ENCODE measurements around the gene CASKIN2. TPM values are rescaled to one million over a fixed set of nuclear protein-coding genes. Genes with fewer than 3 reads are reported as not detected.

CASKIN2 gene
- 2.2 and 2.3 TPM in 2 replicates for total RNA-seq

- peak within 1 kb of the TSS; percentile 72 for H3K4me3 Mint-ChIP-seq (ENCODE audit: low read depth)
- DNase-seq (ENCODE audit: low spot score), result peak; percentile 70
- intact Hi-C loops (cut with micrococcal nuclease), result loop anchor here (1.0 to 10.0 kb wide), 7 partner anchors 10 to 243 kb away; partner anchors contain the start of genes LLGL2, MIF4GD, RECQL5 and SAP30BP
- peaks cover 23% of the 10 kb centered on the region for H3K4me1 Mint-ChIP-seq (ENCODE audit: low read depth)
- peaks cover 5% of the 10 kb centered on the region for H3K27me3 Mint-ChIP-seq (ENCODE audit: low read depth)
- H3K36me3 Mint-ChIP-seq (ENCODE audit: low read depth), result peaks cover 25% of the 10 kb centered on the region
- H3K27ac Mint-ChIP-seq, result no peak within 1 kb of the TSS
- no peaks in the 10 kb centered on the region for H3K9me3 Mint-ChIP-seq
Observed at GRCh38 chr17:75515496-75516254, at the start of gene CASKIN2. CASKIN2 (minus strand) TSS chr17:75515537; CDS start chr17:75513804, 1,733 bp downstream.

GRCh38 chr17:75565066-75565465 lies 49.7 kb upstream of the CASKIN2 start:
- no peaks in the 10 kb centered on the region for H3K36me3 Mint-ChIP-seq (ENCODE audit: low read depth)
- no peak overlapping the region for H3K4me3 Mint-ChIP-seq (ENCODE audit: low read depth)
- no peaks in the 10 kb centered on the region for H3K27me3 Mint-ChIP-seq (ENCODE audit: low read depth)
- DNase-seq (ENCODE audit: low spot score), result no peak
- no peaks in the 10 kb centered on the region for H3K9me3 Mint-ChIP-seq
- intact Hi-C loops (cut with micrococcal nuclease), result no loop called here
- no peak overlapping the region for H3K27ac Mint-ChIP-seq
- H3K4me1 Mint-ChIP-seq (ENCODE audit: low read depth), result no peaks in the 10 kb centered on the region

- Mint-ChIP-seq H3K27me3 (ENCODE audit: low read depth) (no peaks in the 10 kb centered on the region), H3K4me1 (ENCODE audit: low read depth) (no peaks in the 10 kb centered on the region), H3K9me3 (no peaks in the 10 kb centered on the region), H3K36me3 (ENCODE audit: low read depth) (no peaks in the 10 kb centered on the region), H3K27ac (no peak overlapping the region), H3K4me3 (ENCODE audit: low read depth) (no peak overlapping the region)
- no peak for DNase-seq (ENCODE audit: low spot score)
- intact Hi-C loops (cut with micrococcal nuclease), result no loop called here
Observed at GRCh38 chr17:75564195-75564594, 48.9 kb upstream of the CASKIN2 start.

- DNase-seq (ENCODE audit: low spot score), result no peak
- no peak overlapping the region for H3K4me3 Mint-ChIP-seq (ENCODE audit: low read depth)
- no peaks in the 10 kb centered on the region for H3K9me3 Mint-ChIP-seq
- no peaks in the 10 kb centered on the region for H3K36me3 Mint-ChIP-seq (ENCODE audit: low read depth)
- no peak overlapping the region for H3K27ac Mint-ChIP-seq
- no peaks in the 10 kb centered on the region for H3K27me3 Mint-ChIP-seq (ENCODE audit: low read depth)
- H3K4me1 Mint-ChIP-seq (ENCODE audit: low read depth), result no peaks in the 10 kb centered on the region
- intact Hi-C loops (cut with micrococcal nuclease), result no loop called here
Observed at GRCh38 chr17:75563063-75563758, 47.9 kb upstream of the CASKIN2 start.

- intact Hi-C loops (cut with micrococcal nuclease), result no loop called here
- H3K27ac Mint-ChIP-seq, result no peak overlapping the region
- H3K4me1 Mint-ChIP-seq (ENCODE audit: low read depth), result no peaks in the 10 kb centered on the region
- H3K9me3 Mint-ChIP-seq, result no peaks in the 10 kb centered on the region
- H3K4me3 Mint-ChIP-seq (ENCODE audit: low read depth), result no peak overlapping the region
- H3K36me3 Mint-ChIP-seq (ENCODE audit: low read depth), result no peaks in the 10 kb centered on the region
- no peak for DNase-seq (ENCODE audit: low spot score)
- H3K27me3 Mint-ChIP-seq (ENCODE audit: low read depth), result no peaks in the 10 kb centered on the region
Observed at GRCh38 chr17:75561927-75562603, 46.7 kb upstream of the CASKIN2 start.

- DNase-seq (ENCODE audit: low spot score), result no peak
- intact Hi-C loops (cut with micrococcal nuclease), result no loop called here
- no peak overlapping the region for H3K27ac Mint-ChIP-seq
- H3K27me3 Mint-ChIP-seq (ENCODE audit: low read depth), result no peaks in the 10 kb centered on the region
- no peak overlapping the region for H3K4me3 Mint-ChIP-seq (ENCODE audit: low read depth)
- no peaks in the 10 kb centered on the region for H3K36me3 Mint-ChIP-seq (ENCODE audit: low read depth)
- no peaks in the 10 kb centered on the region for H3K9me3 Mint-ChIP-seq
- H3K4me1 Mint-ChIP-seq (ENCODE audit: low read depth), result no peaks in the 10 kb centered on the region
Observed at GRCh38 chr17:75559958-75560533, 44.7 kb upstream of the CASKIN2 start.

GRCh38 chr17:75558666-75559530 lies 43.6 kb upstream of the CASKIN2 start:
- Mint-ChIP-seq H3K9me3 (no peaks in the 10 kb centered on the region), H3K27ac (no peak overlapping the region), H3K4me1 (ENCODE audit: low read depth) (no peaks in the 10 kb centered on the region), H3K4me3 (ENCODE audit: low read depth) (no peak overlapping the region), H3K27me3 (ENCODE audit: low read depth) (no peaks in the 10 kb centered on the region), H3K36me3 (ENCODE audit: low read depth) (no peaks in the 10 kb centered on the region)
- intact Hi-C loops (cut with micrococcal nuclease), result no loop called here
- no peak for DNase-seq (ENCODE audit: low spot score)

GRCh38 chr17:75557852-75558665 lies 42.7 kb upstream of the CASKIN2 start:
- Mint-ChIP-seq H3K4me1 (ENCODE audit: low read depth) (no peaks in the 10 kb centered on the region), H3K27ac (no peak overlapping the region), H3K27me3 (ENCODE audit: low read depth) (no peaks in the 10 kb centered on the region), H3K9me3 (no peaks in the 10 kb centered on the region), H3K36me3 (ENCODE audit: low read depth) (no peaks in the 10 kb centered on the region), H3K4me3 (ENCODE audit: low read depth) (no peak overlapping the region)
- DNase-seq (ENCODE audit: low spot score), result no peak
- intact Hi-C loops (cut with micrococcal nuclease), result no loop called here

- H3K4me3 Mint-ChIP-seq (ENCODE audit: low read depth), result no peak overlapping the region
- H3K27ac Mint-ChIP-seq, result no peak overlapping the region
- DNase-seq (ENCODE audit: low spot score), result no peak
- H3K4me1 Mint-ChIP-seq (ENCODE audit: low read depth), result no peaks in the 10 kb centered on the region
- H3K36me3 Mint-ChIP-seq (ENCODE audit: low read depth), result no peaks in the 10 kb centered on the region
- H3K9me3 Mint-ChIP-seq, result no peaks in the 10 kb centered on the region
- H3K27me3 Mint-ChIP-seq (ENCODE audit: low read depth), result no peaks in the 10 kb centered on the region
- intact Hi-C loops (cut with micrococcal nuclease), result no loop called here
Observed at GRCh38 chr17:75557075-75557851, 41.9 kb upstream of the CASKIN2 start.

- Mint-ChIP-seq H3K27ac (no peak overlapping the region), H3K4me3 (ENCODE audit: low read depth) (no peak overlapping the region), H3K9me3 (no peaks in the 10 kb centered on the region), H3K4me1 (ENCODE audit: low read depth) (no peaks in the 10 kb centered on the region), H3K36me3 (ENCODE audit: low read depth) (no peaks in the 10 kb centered on the region), H3K27me3 (ENCODE audit: low read depth) (no peaks in the 10 kb centered on the region)
- no peak for DNase-seq (ENCODE audit: low spot score)
- intact Hi-C loops (cut with micrococcal nuclease), result no loop called here
Observed at GRCh38 chr17:75555679-75556153, 40.4 kb upstream of the CASKIN2 start.

All from activated T-helper 2 cell treated with anti-CD3 and anti-CD28 coated beads, Interferon-gamma antibody, Interleukin-2, Interleukin-4, amounts not matched to agents 10 μg/mL and 5 μg/mL and 100 μg/mL, durations not matched to agents 14 hours and 24 hours and 36 hours (primary cell).